HFFc6 (cell line): ENCODE data around the gene GRK6. TPM values are rescaled to one million over a fixed set of nuclear protein-coding genes. Genes with fewer than 3 reads are reported as not detected.

Experiments used
- DNase-seq: peaks from one replicate; pipeline ENCODE4 v3.0.0-alpha.2; 2018
- H3K27ac Mint-ChIP-seq: 2 replicates; pipeline ENCODE4 v1.8.0; 2020; ENCODE audit warnings: mild to moderate bottlenecking, mixed read lengths
- H3K27me3 Mint-ChIP-seq: 2 replicates; pipeline ENCODE4 v1.8.0; 2021; ENCODE audit warnings: mild to moderate bottlenecking, moderate library complexity, mixed read lengths; ENCODE audit not compliant: insufficient read depth
- H3K36me3 Mint-ChIP-seq: 2 replicates; pipeline ENCODE4 v1.8.0; 2021; ENCODE audit warnings: low read depth, mixed read lengths
- H3K4me1 Mint-ChIP-seq: 2 replicates; pipeline ENCODE4 v1.8.0; 2020; ENCODE audit warnings: low read depth, mixed read lengths
- H3K4me3 Mint-ChIP-seq: 2 replicates; pipeline ENCODE4 v1.8.0; 2020; ENCODE audit warnings: mild to moderate bottlenecking, moderate library complexity, mixed read lengths
- H3K9me3 Mint-ChIP-seq: 2 replicates; pipeline ENCODE4 v1.8.0; 2020; ENCODE audit warnings: mild to moderate bottlenecking, mixed read lengths
- total RNA-seq, 6 experiments: library from RNA; stranded (reverse); fragmentation: NEBNext Ultra II Directional; extraction: Animal tissue kit (Norgen Biotek cat#: 25700); gene quantifications; 2 replicates in 1 of 6; 3 replicates in 5 of 6; pipeline ENCODE4 v1.2.3, GENCODE V29; 2021
- TF ChIP-seq, protein P1 (sequence below): fragments of 200-600 bp; sonication (generic); IDR thresholded peaks from 2 replicates; pipeline ENCODE4 v1.5.0; 2021; ENCODE audit warnings: antibody characterized with exemption, mild to moderate bottlenecking

GRK6 gene
- total RNA-seq, 6 experiments from 2014 or later: 25.8 to 30.7 (median 28.0) TPM

DNA sequence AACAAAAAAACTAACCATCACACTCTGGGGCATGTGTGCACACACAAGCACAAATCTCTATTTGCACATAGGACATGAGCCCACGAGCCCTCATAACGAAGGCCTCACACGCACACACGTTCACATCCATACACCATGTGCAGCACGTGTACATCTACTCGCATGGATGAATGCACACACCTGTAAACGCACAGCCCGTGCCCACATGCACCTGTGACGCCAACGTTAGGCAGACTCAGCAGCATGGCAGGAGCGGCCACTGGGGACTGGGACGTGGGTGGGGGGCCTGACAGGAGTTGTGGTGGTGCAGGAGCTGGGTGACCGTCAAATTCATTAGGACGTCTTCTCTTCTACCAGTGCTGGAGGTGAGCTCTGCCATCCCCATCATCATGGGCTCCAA lies 39.1 kb upstream of the GRK6 start:
- Mint-ChIP-seq H3K27me3 (peaks cover 24% of the 10 kb centered on the region), H3K9me3 (no peaks in the 10 kb centered on the region), H3K36me3 (no peaks in the 10 kb centered on the region), H3K4me3 (no peak overlapping the region), H3K4me1 (peaks cover 27% of the 10 kb centered on the region), H3K27ac (no peak overlapping the region)
- TF ChIP-seq, protein P1, sequence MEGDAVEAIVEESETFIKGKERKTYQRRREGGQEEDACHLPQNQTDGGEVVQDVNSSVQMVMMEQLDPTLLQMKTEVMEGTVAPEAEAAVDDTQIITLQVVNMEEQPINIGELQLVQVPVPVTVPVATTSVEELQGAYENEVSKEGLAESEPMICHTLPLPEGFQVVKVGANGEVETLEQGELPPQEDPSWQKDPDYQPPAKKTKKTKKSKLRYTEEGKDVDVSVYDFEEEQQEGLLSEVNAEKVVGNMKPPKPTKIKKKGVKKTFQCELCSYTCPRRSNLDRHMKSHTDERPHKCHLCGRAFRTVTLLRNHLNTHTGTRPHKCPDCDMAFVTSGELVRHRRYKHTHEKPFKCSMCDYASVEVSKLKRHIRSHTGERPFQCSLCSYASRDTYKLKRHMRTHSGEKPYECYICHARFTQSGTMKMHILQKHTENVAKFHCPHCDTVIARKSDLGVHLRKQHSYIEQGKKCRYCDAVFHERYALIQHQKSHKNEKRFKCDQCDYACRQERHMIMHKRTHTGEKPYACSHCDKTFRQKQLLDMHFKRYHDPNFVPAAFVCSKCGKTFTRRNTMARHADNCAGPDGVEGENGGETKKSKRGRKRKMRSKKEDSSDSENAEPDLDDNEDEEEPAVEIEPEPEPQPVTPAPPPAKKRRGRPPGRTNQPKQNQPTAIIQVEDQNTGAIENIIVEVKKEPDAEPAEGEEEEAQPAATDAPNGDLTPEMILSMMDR: no peak
- no peak for DNase-seq

DNA sequence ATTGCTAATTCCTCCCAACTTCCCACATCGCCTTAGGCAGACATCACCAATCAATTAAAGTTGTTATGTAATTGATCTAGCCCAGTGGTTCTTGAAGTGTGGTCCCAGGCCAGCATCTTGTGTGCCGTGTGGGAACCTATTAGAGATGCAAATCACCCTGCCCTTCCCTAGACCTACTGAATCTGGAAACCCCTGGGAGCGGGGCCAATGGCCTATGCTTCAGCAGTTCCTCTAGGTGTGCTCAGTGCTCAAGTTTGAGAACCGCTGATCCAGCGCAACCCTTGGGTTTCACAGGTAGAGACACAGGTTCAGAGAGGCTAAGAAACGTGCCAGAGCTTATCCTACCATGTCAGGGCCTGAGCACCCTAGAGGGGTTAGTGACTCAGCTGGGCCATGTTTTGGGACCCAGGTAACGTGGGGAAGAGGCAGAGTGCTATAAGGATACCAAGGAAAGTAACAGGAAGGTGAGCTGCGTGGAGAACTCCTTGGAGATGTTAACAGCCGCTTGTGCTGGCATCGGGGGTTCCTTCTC lies 37.9 kb upstream of the GRK6 start:
- Mint-ChIP-seq H3K36me3 (no peaks in the 10 kb centered on the region), H3K4me1 (peaks cover 27% of the 10 kb centered on the region), H3K27me3 (peaks cover 23% of the 10 kb centered on the region), H3K27ac (peak overlapping the region; percentile 98), H3K9me3 (no peaks in the 10 kb centered on the region), H3K4me3 (no peak overlapping the region; the same call in 1 of the 2 replicates)
- DNase-seq: no peak
- TF ChIP-seq, protein P1: no peak

DNA sequence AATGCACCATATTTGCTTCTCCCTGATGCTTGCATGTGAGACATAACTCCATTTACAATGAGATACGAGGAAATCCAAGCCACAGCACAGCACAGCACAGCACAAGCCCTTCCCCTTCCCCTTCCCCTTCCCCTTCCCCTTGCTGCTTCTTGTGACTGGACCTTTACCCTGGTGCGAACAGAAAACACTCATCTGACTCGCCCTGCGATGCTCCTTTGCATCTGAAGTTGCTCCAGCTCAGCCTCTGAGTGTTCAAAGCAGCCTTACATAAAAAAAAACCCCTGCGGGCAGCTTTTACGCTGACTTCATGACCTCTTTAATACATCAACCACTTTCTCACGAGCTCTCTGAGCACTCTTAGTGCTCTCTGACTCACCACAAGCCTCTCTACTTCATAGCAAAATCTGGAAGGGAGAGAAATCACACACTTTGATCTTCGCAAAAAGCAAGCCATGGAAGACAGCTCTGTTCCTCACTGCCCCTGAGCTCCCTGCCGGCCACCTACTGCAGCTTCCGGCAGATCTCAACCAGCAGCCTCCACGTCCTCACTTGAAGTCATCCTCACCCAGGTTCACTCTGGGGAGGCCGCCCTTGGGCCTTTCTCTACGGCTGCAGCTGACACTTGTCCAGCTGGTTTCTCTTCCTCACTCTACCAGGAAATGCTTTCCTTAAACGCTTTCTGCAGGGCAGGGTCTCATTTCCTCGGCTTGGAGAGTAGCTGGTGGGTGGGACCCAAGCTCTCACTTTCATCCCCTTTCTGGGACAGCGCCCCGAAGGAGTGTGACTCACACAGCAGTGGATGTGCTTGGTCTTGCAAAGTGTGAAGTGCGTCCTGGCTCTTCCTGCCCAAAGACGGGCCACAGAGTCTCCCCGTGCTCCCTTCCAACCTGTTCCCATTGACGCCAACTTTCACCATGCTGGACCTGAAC lies 37.0 kb upstream of the GRK6 start:
- TF ChIP-seq, protein P1: no peak
- Mint-ChIP-seq H3K4me1 (peaks cover 27% of the 10 kb centered on the region), H3K27me3 (peaks cover 16% of the 10 kb centered on the region), H3K9me3 (no peaks in the 10 kb centered on the region), H3K36me3 (no peaks in the 10 kb centered on the region), H3K27ac (peak overlapping the region; percentile 98), H3K4me3 (peak overlapping the region; percentile 83)
- peak; percentile 96 for DNase-seq

DNA sequence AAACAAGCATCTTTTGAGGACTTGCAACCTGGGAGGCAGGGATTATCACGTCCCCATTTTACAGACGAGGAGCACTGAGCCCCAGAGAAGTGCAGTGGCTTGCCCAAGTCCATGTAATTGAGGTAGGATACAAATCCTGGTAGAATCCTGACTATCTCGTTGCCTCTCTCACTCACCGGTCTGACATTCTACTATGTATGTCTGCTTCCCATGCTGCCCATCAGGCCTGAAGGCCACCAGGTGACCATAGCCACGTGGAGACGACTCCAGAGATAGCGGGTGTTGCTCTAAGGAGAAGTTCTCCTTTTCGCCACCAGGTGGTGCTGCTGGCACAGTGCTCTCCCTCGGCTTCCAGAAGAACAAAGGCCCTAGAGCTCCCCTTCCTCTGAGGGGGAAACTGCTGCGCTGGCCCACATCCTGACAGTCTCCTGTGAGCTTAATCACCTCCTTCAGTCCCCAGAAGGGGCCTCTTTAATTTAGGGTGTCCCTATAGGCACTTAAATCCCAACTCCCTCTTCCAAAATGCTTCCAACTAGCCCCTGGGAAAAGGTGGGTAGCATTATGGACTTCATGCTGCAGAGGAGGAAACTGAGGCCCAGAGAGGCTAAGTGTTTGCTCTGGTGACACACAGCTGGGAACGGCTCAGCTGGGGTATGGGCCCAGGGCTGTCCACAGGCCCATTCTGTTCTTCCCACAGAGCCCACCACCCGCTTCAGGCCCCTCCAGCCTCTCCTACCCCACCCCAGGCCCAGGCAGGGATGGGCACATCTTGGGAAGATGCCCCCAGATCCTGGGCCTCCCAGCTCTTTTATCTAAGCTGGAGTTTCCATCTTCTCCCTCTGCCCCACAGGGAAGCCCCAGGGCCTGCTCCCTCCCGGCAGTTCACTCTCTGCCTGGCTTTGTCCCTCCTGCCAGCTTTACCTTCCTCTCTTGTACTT lies 35.8 kb upstream of the GRK6 start:
- Mint-ChIP-seq H3K4me3 (peak overlapping the region; percentile 83), H3K9me3 (no peaks in the 10 kb centered on the region), H3K36me3 (no peaks in the 10 kb centered on the region), H3K27ac (peak overlapping the region; percentile 98), H3K4me1 (peaks cover 27% of the 10 kb centered on the region), H3K27me3 (peaks cover 21% of the 10 kb centered on the region)
- DNase-seq: peak; percentile 72
- TF ChIP-seq, protein P1: peak; percentile 99

DNA sequence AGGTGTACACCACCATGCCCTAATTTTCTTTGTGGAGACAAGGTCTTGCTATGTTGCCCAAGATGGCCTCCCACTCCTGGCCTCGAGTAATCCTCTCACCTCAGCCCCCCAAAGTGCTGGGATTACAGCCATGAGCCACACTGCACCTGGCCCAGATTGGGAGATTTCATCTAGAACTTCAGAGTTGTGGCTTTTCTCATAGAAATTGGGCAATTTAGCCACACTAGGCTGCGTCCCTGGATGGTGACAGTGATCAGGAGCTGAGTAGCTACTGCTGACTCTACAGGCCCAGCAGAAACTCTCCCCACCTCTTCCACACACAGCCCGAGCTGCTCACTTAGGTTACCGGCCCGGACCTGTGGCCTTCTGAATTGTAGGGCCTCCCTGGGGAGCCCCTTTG lies 33.7 kb upstream of the GRK6 start:
- Mint-ChIP-seq H3K36me3 (no peaks in the 10 kb centered on the region), H3K9me3 (no peaks in the 10 kb centered on the region), H3K27me3 (peaks cover 20% of the 10 kb centered on the region), H3K27ac (no peak overlapping the region), H3K4me3 (no peak overlapping the region), H3K4me1 (peaks cover 27% of the 10 kb centered on the region)
- TF ChIP-seq, protein P1: no peak
- no peak for DNase-seq
